Lower leg skin (tissue), 3 donors: ENCODE data around the gene POSTN.

Experiments used
- CTCF ChIP-seq, 3 donors: fragments of 450-650 bp; IDR thresholded peaks; one replicate each; pipeline ENCODE4 v1.5.1; 2016; ENCODE audit warnings: antibody characterized with exemption in 3 of 3, mild to moderate bottlenecking in 3 of 3, moderate library complexity in 2 of 3
- POLR2A ChIP-seq, 2 donors: fragments of 450-650 bp; IDR thresholded peaks; one replicate each; pipeline ENCODE4 v1.6.1; 2016 to 2017; ENCODE audit warnings: antibody characterized with exemption in 2 of 2, mild to moderate bottlenecking in 1 of 2, moderate library complexity in 1 of 2

GRCh38 chr13:37585541-37585940 lies 13.0 kb downstream of the POSTN start:
- TF ChIP-seq CTCF (IDR thresholded peaks at IDR 0.05) (no peak), POLR2A (IDR thresholded peaks at IDR 0.05) (no peak)
